ENCODE measurements around the gene PLEKHB2. TPM values are rescaled to one million over a fixed set of nuclear protein-coding genes. Genes with fewer than 3 reads are reported as not detected.
"Not testable (repeated sequence)": the region's sequence is repeated elsewhere in the genome, so short reads cannot be mapped to it uniquely, and the experiment has no call there.

The PLEKHB2 gene
- total RNA-seq, 2 donors from 2014 or later, result 77.1 to 107 TPM

DNA sequence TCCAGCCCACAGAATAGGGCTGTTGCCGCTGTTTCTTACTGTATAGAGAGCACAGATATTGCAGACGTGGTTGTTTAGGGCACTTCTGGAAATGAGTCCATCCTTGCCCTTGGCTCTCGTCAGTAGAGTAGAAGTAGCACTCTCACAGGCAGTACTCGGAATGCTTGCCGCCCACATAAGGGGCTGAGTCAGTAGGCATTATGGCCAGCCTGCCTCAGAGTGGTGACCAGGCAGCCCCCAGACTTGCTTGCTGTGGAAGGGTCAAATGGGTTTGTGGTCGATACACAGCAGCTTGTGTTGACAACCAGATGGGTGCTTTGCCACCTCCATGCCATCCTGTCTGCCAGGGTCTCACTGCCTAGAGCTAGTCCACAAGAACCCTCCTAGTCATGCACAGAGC lies 38.7 kb downstream of the PLEKHB2 start:
- Histone ChIP-seq H3K27ac (no peak overlapping the region), H3K4me1 (replicated peaks) (no peaks in the 10 kb centered on the region), H3K36me3 (no peaks in the 10 kb centered on the region), H3K9me3 (no peaks in the 10 kb centered on the region), H3K4me3 (no peak overlapping the region), H3K27me3 (replicated peaks; ENCODE audit: insufficient read depth) (no peaks in the 10 kb centered on the region)
- WGBS, result 97% methylated on average over 6 of the region's 6 CpGs
- TF ChIP-seq, protein P1, sequence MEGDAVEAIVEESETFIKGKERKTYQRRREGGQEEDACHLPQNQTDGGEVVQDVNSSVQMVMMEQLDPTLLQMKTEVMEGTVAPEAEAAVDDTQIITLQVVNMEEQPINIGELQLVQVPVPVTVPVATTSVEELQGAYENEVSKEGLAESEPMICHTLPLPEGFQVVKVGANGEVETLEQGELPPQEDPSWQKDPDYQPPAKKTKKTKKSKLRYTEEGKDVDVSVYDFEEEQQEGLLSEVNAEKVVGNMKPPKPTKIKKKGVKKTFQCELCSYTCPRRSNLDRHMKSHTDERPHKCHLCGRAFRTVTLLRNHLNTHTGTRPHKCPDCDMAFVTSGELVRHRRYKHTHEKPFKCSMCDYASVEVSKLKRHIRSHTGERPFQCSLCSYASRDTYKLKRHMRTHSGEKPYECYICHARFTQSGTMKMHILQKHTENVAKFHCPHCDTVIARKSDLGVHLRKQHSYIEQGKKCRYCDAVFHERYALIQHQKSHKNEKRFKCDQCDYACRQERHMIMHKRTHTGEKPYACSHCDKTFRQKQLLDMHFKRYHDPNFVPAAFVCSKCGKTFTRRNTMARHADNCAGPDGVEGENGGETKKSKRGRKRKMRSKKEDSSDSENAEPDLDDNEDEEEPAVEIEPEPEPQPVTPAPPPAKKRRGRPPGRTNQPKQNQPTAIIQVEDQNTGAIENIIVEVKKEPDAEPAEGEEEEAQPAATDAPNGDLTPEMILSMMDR (IDR thresholded peaks at IDR 0.05), result no peak
- TF ChIP-seq POLR2A (IDR thresholded peaks at IDR 0.05) (no peak), POLR2AphosphoS5 (IDR thresholded peaks at IDR 0.05) (no peak)
- DNase-seq (ENCODE audit: low spot score), result no peak
- intact Hi-C loops (cut with DNase I), result no loop called here

DNA sequence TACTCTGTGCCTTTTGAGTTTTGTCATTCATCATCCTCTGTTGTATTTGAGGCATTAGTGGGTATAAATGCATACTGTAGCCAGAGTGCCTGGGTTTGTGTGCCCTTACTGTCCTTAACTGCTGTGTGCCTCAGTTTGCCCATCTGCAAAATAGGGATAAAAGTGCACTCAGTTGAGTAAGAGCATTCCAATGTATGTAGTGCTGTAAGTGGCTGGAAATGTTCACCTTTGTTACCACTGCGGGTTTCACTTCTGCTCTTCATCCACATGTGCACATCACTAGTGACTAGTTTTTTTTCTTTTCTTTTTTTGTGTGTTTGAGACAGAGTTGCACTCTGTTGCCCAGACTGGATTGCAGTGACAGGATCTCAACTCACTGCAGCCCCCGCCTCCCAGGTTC lies 39.9 kb downstream of the PLEKHB2 start:
- H3K27ac ChIP-seq, result no peak overlapping the region
- DNase-seq (ENCODE audit: low spot score), result no peak
- H3K36me3 ChIP-seq, result no peaks in the 10 kb centered on the region
- no peaks in the 10 kb centered on the region for H3K9me3 ChIP-seq
- WGBS, result 95% methylated on average over 2 of the region's 2 CpGs
- TF ChIP-seq, protein P1 (IDR thresholded peaks at IDR 0.05), result no peak
- H3K4me1 ChIP-seq (replicated peaks), result no peaks in the 10 kb centered on the region
- no peaks in the 10 kb centered on the region for H3K27me3 ChIP-seq (replicated peaks; ENCODE audit: insufficient read depth)
- H3K4me3 ChIP-seq, result no peak overlapping the region
- intact Hi-C loops (cut with DNase I), result no loop called here

DNA sequence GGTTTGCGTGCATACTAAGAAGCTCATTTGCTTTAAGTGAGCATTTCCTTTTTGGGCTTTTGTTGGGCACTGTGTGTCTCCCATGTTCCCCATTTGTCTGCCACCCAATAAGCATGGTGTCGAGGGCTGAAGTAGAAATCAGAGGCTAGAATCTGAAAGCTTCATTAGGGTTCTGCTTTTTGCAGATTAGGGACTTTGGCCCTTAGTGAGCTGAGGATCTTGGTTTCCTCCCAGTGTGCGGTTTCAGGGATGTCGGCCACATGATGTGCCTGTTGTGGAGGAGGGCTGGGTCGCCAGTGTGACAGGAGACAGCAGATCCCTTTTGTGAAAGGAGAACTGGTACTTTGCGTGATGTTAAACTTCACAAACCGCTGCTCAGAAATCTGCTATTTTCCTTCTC lies 41.1 kb downstream of the PLEKHB2 start:
- Histone ChIP-seq H3K9me3 (no peaks in the 10 kb centered on the region), H3K27ac (no peak overlapping the region), H3K4me1 (replicated peaks) (no peaks in the 10 kb centered on the region), H3K4me3 (no peak overlapping the region), H3K36me3 (no peaks in the 10 kb centered on the region), H3K27me3 (replicated peaks; ENCODE audit: insufficient read depth) (no peaks in the 10 kb centered on the region)
- TF ChIP-seq POLR2A (IDR thresholded peaks at IDR 0.05), result no peak
- TF ChIP-seq, protein P1 (IDR thresholded peaks at IDR 0.05), result no peak
- TF ChIP-seq POLR2AphosphoS5 (IDR thresholded peaks at IDR 0.05), result no peak
- WGBS, result 94% methylated on average over 7 of the region's 7 CpGs
- intact Hi-C loops (cut with DNase I), result no loop called here
- DNase-seq (ENCODE audit: low spot score), result no peak

DNA sequence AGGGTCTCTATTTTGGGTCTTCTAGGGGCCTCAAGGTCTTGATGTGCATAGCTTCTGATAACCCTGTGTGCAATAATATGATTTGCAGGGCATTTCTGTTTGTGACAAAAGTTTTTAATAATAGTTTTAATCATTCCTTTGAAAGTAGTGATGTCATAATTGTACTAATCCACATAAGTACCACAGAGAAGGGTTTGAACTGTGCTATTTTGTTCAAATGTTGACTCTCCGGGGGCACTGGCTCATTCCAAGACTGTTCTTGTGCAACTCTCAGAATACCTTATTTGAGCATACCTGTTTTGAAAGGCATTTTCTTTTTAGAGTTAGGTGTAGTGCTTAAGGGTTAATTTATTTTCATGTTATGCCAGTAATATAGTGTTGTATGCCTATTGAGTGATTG lies 41.6 kb downstream of the PLEKHB2 start:
- 95% methylated on average over 1 of the region's 1 CpG for WGBS
- intact Hi-C loops (cut with DNase I), result no loop called here
- no peaks in the 10 kb centered on the region for H3K36me3 ChIP-seq

DNA sequence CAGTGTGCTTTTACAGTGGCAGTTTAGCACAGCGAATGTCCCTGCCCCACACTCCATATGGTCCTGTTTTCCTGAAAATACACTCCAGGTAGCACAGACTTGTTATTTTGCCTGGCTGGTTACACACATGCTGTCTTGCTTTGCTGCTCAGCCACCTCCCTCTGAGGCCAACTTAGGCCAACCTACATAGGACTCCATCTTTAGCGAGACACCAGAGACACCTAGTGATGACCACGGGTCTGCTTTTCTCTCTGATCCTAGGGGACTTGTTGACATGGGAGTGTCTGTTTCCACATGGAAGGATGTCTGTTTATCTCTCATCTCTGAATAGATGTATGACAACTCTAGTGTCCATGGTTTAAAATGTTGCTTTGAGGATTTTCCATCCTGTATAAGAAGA lies 43.3 kb downstream of the PLEKHB2 start:
- DNase-seq (ENCODE audit: low spot score), result no peak
- no peaks in the 10 kb centered on the region for H3K9me3 ChIP-seq
- intact Hi-C loops (cut with DNase I), result no loop called here
- WGBS, result 71% methylated on average over 3 of the region's 3 CpGs
- no peak overlapping the region for H3K27ac ChIP-seq
- no peaks in the 10 kb centered on the region for H3K4me1 ChIP-seq (replicated peaks)
- TF ChIP-seq, protein P1 (IDR thresholded peaks at IDR 0.05), result no peak
- no peak for TF ChIP-seq POLR2AphosphoS5 (IDR thresholded peaks at IDR 0.05)
- TF ChIP-seq POLR2A (IDR thresholded peaks at IDR 0.05), result no peak
- H3K4me3 ChIP-seq, result no peak overlapping the region
- no peaks in the 10 kb centered on the region for H3K36me3 ChIP-seq
- no peaks in the 10 kb centered on the region for H3K27me3 ChIP-seq (replicated peaks; ENCODE audit: insufficient read depth)

More for the DNA sequence above, 41.6 kb downstream of the PLEKHB2 start:
- Histone ChIP-seq H3K27ac (no peak overlapping the region), H3K4me1 (replicated peaks) (no peaks in the 10 kb centered on the region), H3K9me3 (no peaks in the 10 kb centered on the region), H3K4me3 (no peak overlapping the region), H3K27me3 (replicated peaks; ENCODE audit: insufficient read depth) (no peaks in the 10 kb centered on the region)
- TF ChIP-seq POLR2AphosphoS5 (IDR thresholded peaks at IDR 0.05), result no peak
- TF ChIP-seq, protein P1 (IDR thresholded peaks at IDR 0.05), result no peak
- DNase-seq (ENCODE audit: low spot score), result no peak

DNA sequence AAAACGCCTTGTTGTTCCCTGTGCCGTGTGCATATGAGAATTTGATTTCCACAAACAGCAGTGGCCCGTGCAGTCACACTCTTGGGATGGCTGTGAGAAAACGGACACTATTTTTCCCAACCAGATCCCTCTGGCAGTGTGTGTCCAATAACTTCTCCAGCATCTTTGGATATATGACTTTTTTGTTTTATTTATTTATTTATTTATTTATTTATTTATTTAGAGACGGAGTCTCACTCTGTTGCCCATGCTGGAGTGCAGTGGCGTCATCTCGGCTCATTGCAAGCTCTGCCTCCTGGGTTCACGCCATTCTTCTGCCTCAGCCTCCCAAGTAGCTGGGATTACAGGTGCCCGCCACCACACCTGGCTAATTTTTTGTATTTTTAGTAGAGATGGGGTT lies 45.0 kb downstream of the PLEKHB2 start:
- WGBS, result 97% methylated on average over 9 of the region's 9 CpGs
- intact Hi-C loops (cut with DNase I); H3K36me3 ChIP-seq; H3K9me3 ChIP-seq; H3K27ac ChIP-seq; H3K4me1 ChIP-seq (replicated peaks); DNase-seq (ENCODE audit: low spot score); H3K4me3 ChIP-seq; H3K27me3 ChIP-seq (replicated peaks; ENCODE audit: insufficient read depth): not testable (repeated sequence)
